Measurements from ENCODE around the gene CACNB2.

CACNB2 gene

GRCh38 chr10:18504161-18504560, 363.9 kb downstream of the CACNB2 start:
- Histone ChIP-seq H3K27me3 (ENCODE audit: insufficient read depth, poor library complexity, severe bottlenecking) (no peaks in the 10 kb centered on the region), H3K4me3 (replicated peaks; ENCODE audit: insufficient read depth, low read length) (no peak overlapping the region), H3K27ac (replicated peaks) (no peak overlapping the region)
- no peak for DNase-seq (ENCODE audit: low read depth in 1 of 2, low spot score in 1 of 2)
- TF ChIP-seq POLR2AphosphoS5 (IDR thresholded peaks at IDR 0.05; ENCODE audit: low read depth) (no peak), SPI1 (IDR thresholded peaks at IDR 0.05; ENCODE audit: borderline replicate concordance, low read depth) (no peak), GABPA (IDR thresholded peaks at IDR 0.05; ENCODE audit: low read depth) (no peak), CTCF (IDR thresholded peaks at IDR 0.05; ENCODE audit: insufficient read depth, low read length) (no peak)

GRCh38 chr10:18505456-18506118, 365.4 kb downstream of the CACNB2 start:
- Histone ChIP-seq H3K4me3 (replicated peaks; ENCODE audit: insufficient read depth, low read length) (no peak overlapping the region), H3K27ac (replicated peaks) (no peak overlapping the region), H3K27me3 (ENCODE audit: insufficient read depth, poor library complexity, severe bottlenecking) (no peaks in the 10 kb centered on the region)
- no peak for DNase-seq (ENCODE audit: low read depth in 1 of 2, low spot score in 1 of 2)
- TF ChIP-seq CTCF (IDR thresholded peaks at IDR 0.05; ENCODE audit: insufficient read depth, low read length) (no peak), GABPA (IDR thresholded peaks at IDR 0.05; ENCODE audit: low read depth) (no peak), POLR2AphosphoS5 (IDR thresholded peaks at IDR 0.05; ENCODE audit: low read depth) (no peak), REST (IDR thresholded peaks at IDR 0.05; ENCODE audit: insufficient replicate concordance, low read depth) (no peak), SPI1 (IDR thresholded peaks at IDR 0.05; ENCODE audit: borderline replicate concordance, low read depth) (no peak)

GRCh38 chr10:18508587-18508986, 368.4 kb downstream of the CACNB2 start:
- no peak overlapping the region for H3K27ac ChIP-seq (replicated peaks)
- no peak overlapping the region for H3K4me3 ChIP-seq (replicated peaks; ENCODE audit: insufficient read depth, low read length)

More at GRCh38 chr10:18508587-18508986, 368.4 kb downstream of the CACNB2 start:
- H3K27me3 ChIP-seq (ENCODE audit: insufficient read depth, poor library complexity, severe bottlenecking), result no peaks in the 10 kb centered on the region
- DNase-seq (ENCODE audit: low read depth in 1 of 2, low spot score in 1 of 2), result no peak
- TF ChIP-seq SPI1 (IDR thresholded peaks at IDR 0.05; ENCODE audit: borderline replicate concordance, low read depth) (no peak), POLR2AphosphoS5 (IDR thresholded peaks at IDR 0.05; ENCODE audit: low read depth) (no peak), GABPA (IDR thresholded peaks at IDR 0.05; ENCODE audit: low read depth) (no peak), CTCF (IDR thresholded peaks at IDR 0.05; ENCODE audit: insufficient read depth, low read length) (no peak), REST (IDR thresholded peaks at IDR 0.05; ENCODE audit: insufficient replicate concordance, low read depth) (no peak)

Data from HL-60 (cell line).